ENCODE data around the gene CDHR4. TPM values are rescaled to one million over a fixed set of nuclear protein-coding genes. Genes with fewer than 3 reads are reported as not detected.
"Not testable (repeated sequence)": the region's sequence is repeated elsewhere in the genome, so short reads cannot be mapped to it uniquely, and the experiment has no call there.

CDHR4 gene
- total RNA-seq, 2 experiments from 2014 or later = 0.32 TPM; not detected in 1

DNA sequence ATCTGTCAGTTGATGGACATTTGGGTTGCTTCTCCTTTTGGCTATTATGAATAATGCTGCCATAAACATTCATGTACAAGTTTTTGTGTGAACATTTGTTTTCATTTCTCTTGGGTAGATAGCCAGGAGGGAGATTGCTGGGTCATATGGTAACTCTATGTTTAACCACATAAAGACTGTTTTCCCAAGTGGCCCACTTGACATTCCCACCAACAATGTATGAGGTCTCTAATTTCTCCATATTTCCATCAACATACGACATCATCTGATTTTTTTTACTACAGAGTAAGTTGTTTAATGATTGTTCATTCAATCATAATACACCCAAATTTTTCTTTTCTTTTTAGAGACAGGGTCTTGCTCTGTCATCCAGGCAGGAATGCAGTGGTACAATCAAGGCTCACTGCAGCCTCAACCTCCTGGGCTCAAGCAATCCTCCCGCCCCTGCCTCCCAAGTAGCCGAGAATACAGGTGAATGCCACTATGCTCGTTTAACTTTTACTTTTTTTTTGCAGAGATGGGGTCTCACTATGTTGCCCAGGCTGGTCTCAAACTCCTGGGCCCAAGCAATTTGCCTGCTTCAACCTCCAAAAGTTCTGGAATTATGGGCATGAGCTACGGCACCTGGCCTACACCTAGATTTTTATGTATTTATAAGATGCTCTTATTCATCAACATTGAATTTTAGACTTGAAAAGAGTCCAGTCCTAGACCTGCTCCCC lies 20.2 kb downstream of the CDHR4 start:
- Histone ChIP-seq H3K9me3 (ENCODE audit: low read length) (no peaks in the 10 kb centered on the region), H3K36me3 (ENCODE audit: insufficient read depth, low read length) (peaks cover 35% of the 10 kb centered on the region), H3K9me2 (ENCODE audit: insufficient read depth, low read length) (no peaks in the 10 kb centered on the region), H3K4me1 (ENCODE audit: insufficient read depth, low read length, poor library complexity, severe bottlenecking) (no peaks in the 10 kb centered on the region), H4K20me1 (ENCODE audit: insufficient read depth, low read length) (no peaks in the 10 kb centered on the region), H3K79me2 (ENCODE audit: insufficient read depth, low read depth, low read length) (peaks cover 22% of the 10 kb centered on the region), H3K27ac (ENCODE audit: low read depth, low read length, poor library complexity, severe bottlenecking) (no peak overlapping the region), H3K4me2 (ENCODE audit: low read length) (no peak overlapping the region), H2AFZ (ENCODE audit: low read length) (no peak overlapping the region), H3K4me3 (ENCODE audit: low read depth, low read length, poor library complexity, severe bottlenecking) (no peak overlapping the region)
- ChIA-PET CTCF (ENCODE audit: unreplicated experiment) (no interaction called here), POLR2A (interaction anchor here (0.6 to 1.0 kb wide), 2 partner anchors 10 to 585 kb away, joined by 4 to 5 read pairs; no protein-coding TSS in a partner anchor)
- TF ChIP-seq, protein P1, sequence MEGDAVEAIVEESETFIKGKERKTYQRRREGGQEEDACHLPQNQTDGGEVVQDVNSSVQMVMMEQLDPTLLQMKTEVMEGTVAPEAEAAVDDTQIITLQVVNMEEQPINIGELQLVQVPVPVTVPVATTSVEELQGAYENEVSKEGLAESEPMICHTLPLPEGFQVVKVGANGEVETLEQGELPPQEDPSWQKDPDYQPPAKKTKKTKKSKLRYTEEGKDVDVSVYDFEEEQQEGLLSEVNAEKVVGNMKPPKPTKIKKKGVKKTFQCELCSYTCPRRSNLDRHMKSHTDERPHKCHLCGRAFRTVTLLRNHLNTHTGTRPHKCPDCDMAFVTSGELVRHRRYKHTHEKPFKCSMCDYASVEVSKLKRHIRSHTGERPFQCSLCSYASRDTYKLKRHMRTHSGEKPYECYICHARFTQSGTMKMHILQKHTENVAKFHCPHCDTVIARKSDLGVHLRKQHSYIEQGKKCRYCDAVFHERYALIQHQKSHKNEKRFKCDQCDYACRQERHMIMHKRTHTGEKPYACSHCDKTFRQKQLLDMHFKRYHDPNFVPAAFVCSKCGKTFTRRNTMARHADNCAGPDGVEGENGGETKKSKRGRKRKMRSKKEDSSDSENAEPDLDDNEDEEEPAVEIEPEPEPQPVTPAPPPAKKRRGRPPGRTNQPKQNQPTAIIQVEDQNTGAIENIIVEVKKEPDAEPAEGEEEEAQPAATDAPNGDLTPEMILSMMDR (conservative IDR thresholded peaks at IDR 0.05; ENCODE audit: low read length) = no peak
- no peak for TF ChIP-seq EZH2phosphoT487 (IDR thresholded peaks at IDR 0.05; ENCODE audit: borderline replicate concordance, low read depth, low read length)
- intact Hi-C loops (cut with micrococcal nuclease; ENCODE audit: unreplicated experiment) = no loop called here
- DNase-seq (ENCODE audit: low spot score) = no peak
- TSS peak; percentile 31 for BruUV-seq (replicated peaks)

DNA sequence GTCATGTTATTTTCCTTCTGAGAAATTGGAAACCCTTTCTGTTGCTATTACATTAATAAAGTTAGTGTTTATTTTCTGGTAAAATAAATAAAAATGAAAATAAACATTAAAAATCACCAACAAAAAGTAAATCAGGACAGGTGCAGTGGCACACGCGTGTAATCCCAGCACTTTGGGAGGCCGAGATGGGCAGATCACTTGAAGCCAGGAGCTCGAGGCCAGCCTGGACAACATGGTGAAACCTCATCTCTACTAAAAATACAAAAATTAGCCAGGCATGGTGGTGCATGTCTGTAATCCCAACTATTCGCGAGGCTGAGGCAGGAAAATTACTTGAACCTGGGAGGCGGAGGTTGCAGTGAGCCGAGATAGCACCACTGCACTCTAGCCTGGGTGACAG lies 23.6 kb downstream of the CDHR4 start:
- peaks cover 30% of the 10 kb centered on the region for H3K79me2 ChIP-seq (ENCODE audit: insufficient read depth, low read depth, low read length)
- H3K4me1 ChIP-seq (ENCODE audit: insufficient read depth, low read length, poor library complexity, severe bottlenecking); H4K20me1 ChIP-seq (ENCODE audit: insufficient read depth, low read length); H3K27ac ChIP-seq (ENCODE audit: low read depth, low read length, poor library complexity, severe bottlenecking); BruUV-seq (replicated peaks); H3K4me3 ChIP-seq (ENCODE audit: low read depth, low read length, poor library complexity, severe bottlenecking); DNase-seq (ENCODE audit: low spot score); H3K9me3 ChIP-seq (ENCODE audit: low read length); POLR2A ChIA-PET; CTCF ChIA-PET (ENCODE audit: unreplicated experiment); H2AFZ ChIP-seq (ENCODE audit: low read length); intact Hi-C loops (cut with micrococcal nuclease; ENCODE audit: unreplicated experiment); H3K9me2 ChIP-seq (ENCODE audit: insufficient read depth, low read length); H3K4me2 ChIP-seq (ENCODE audit: low read length): not testable (repeated sequence)
- peaks cover 15% of the 10 kb centered on the region; the same call in 1 of the 2 replicates for H3K36me3 ChIP-seq (ENCODE audit: insufficient read depth, low read length)

DNA sequence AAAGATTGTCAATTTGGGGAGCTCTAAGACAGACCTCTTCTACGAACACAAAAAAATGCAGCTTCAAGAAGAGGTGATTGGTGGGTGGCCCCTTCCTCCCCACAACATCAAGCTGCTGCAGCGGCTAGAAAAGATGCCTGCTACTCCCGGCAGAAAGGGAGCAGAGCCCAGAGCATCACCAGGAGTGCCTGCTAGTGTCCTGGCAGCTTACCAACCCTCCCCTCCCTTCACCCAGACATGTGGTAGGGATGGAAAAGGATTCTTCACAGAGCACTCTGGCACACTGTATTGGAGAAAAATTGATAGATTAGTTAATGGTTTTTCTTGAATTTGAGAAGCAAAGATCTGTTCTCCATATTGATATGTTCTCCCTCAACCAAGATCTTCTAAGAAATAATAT lies 24.1 kb downstream of the CDHR4 start:
- Histone ChIP-seq H4K20me1 (ENCODE audit: insufficient read depth, low read length) (no peaks in the 10 kb centered on the region), H3K36me3 (ENCODE audit: insufficient read depth, low read length) (peaks cover 14% of the 10 kb centered on the region; the same call in 1 of the 2 replicates), H3K9me3 (ENCODE audit: low read length) (no peaks in the 10 kb centered on the region), H3K79me2 (ENCODE audit: insufficient read depth, low read depth, low read length) (peaks cover 35% of the 10 kb centered on the region), H3K27ac (ENCODE audit: low read depth, low read length, poor library complexity, severe bottlenecking) (no peak overlapping the region), H3K4me3 (ENCODE audit: low read depth, low read length, poor library complexity, severe bottlenecking) (no peak overlapping the region), H3K4me1 (ENCODE audit: insufficient read depth, low read length, poor library complexity, severe bottlenecking) (peaks cover 9% of the 10 kb centered on the region), H3K4me2 (ENCODE audit: low read length) (no peak overlapping the region), H2AFZ (ENCODE audit: low read length) (no peak overlapping the region), H3K9me2 (ENCODE audit: insufficient read depth, low read length) (no peaks in the 10 kb centered on the region)
- CTCF ChIA-PET (ENCODE audit: unreplicated experiment) = no interaction called here
- intact Hi-C loops (cut with micrococcal nuclease; ENCODE audit: unreplicated experiment) = no loop called here
- BruUV-seq (replicated peaks) = no TSS peak
- no peak for DNase-seq (ENCODE audit: low spot score)
- POLR2A ChIA-PET = no interaction called here
- TF ChIP-seq, protein P1 (conservative IDR thresholded peaks at IDR 0.05; ENCODE audit: low read length) = no peak
- TF ChIP-seq EZH2phosphoT487 (IDR thresholded peaks at IDR 0.05; ENCODE audit: borderline replicate concordance, low read depth, low read length) = no peak

Data from OCI-LY7 (cell line).